GM13977 (cell line): ENCODE data around the gene ANKMY1.

ENCODE experiments used
- DNase-seq: peaks from one replicate; pipeline ENCODE4 v3.0.0; 2012; ENCODE audit warnings: low spot score
- CTCF ChIP-seq: IDR thresholded peaks from 2 replicates; pipeline ENCODE4 v1.5.1; 2012; ENCODE audit warnings: mild to moderate bottlenecking, control low read depth; ENCODE audit not compliant: insufficient read depth; ENCODE audit errors: extremely low read depth, missing control alignments
- in situ Hi-C: fragments of 300-500 bp; cut with MboI; formaldehyde crosslinking; loops from one replicate; pipeline ENCODE4 v1.12.0; 2022; ENCODE audit warnings: low sequenced_read_pairs, low pct_unique_long_range_greater_than_20kb, mixed read lengths, inconsistent platforms; ENCODE audit not compliant: unreplicated experiment

ANKMY1 gene

GRCh38 chr2:240589850-240590525, 32.2 kb upstream of the ANKMY1 start:
- in situ Hi-C loops: no loop called here
- TF ChIP-seq CTCF: no peak
- DNase-seq: no peak

GRCh38 chr2:240589375-240589774, 31.6 kb upstream of the ANKMY1 start:
- DNase-seq: no peak
- TF ChIP-seq CTCF: no peak
- in situ Hi-C loops: no loop called here

GRCh38 chr2:240588669-240589068, 30.9 kb upstream of the ANKMY1 start:
- no peak for TF ChIP-seq CTCF
- in situ Hi-C loops: no loop called here
- no peak for DNase-seq

- DNase-seq: no peak
- in situ Hi-C loops: no loop called here
- no peak for TF ChIP-seq CTCF
Measured at GRCh38 chr2:240588006-240588655, 30.3 kb upstream of the ANKMY1 start.

- no peak for TF ChIP-seq CTCF
- in situ Hi-C loops: no loop called here
- peak; percentile 73 for DNase-seq
Measured at GRCh38 chr2:240586919-240587800, 29.4 kb upstream of the ANKMY1 start.

GRCh38 chr2:240586198-240586918, 28.6 kb upstream of the ANKMY1 start, which contains the start of gene CAPN10:
TSS of gene CAPN10 (plus strand) at chr2:240586734. CDS start at chr2:240586912, 178 bp downstream.
- peak; percentile 97 for DNase-seq
- in situ Hi-C loops: no loop called here
- no peak for TF ChIP-seq CTCF
